PC-9 (cell line): ENCODE results near the gene ZNF785.

ENCODE experiments used
- EZH2 ChIP-seq: fragments of 200-600 bp; sonication (generic); IDR thresholded peaks from 2 replicates; pipeline ENCODE4 v1.8.0; 2017; ENCODE audit warnings: antibody characterized with exemption, low read depth
- TF ChIP-seq, protein P1 (sequence below): fragments of 200-600 bp; sonication (generic); conservative IDR thresholded peaks from 2 replicates; pipeline ENCODE4 v1.6.1; 2017; ENCODE audit warnings: mixed run types, antibody characterized with exemption, mild to moderate bottlenecking, moderate library complexity

DNA sequence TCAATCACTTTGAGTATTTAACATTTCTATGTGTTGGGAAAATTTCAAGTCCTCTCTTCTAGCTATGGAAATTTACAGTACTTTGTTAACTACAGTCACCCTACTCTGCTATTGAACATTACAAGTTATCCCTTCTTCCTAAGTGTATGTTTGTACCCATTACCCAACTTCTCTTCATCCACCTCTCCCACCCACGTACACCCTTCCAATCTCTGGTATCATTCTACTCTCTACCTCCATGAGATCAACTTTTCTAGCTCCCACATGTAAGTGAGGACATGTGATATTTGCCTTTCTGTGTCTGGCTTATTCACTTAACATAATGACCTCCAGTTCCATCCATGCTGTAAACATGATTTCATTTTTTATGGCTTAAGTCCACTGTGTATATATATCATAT, 10.8 kb downstream of the ZNF785 start:
- TF ChIP-seq, protein P1, sequence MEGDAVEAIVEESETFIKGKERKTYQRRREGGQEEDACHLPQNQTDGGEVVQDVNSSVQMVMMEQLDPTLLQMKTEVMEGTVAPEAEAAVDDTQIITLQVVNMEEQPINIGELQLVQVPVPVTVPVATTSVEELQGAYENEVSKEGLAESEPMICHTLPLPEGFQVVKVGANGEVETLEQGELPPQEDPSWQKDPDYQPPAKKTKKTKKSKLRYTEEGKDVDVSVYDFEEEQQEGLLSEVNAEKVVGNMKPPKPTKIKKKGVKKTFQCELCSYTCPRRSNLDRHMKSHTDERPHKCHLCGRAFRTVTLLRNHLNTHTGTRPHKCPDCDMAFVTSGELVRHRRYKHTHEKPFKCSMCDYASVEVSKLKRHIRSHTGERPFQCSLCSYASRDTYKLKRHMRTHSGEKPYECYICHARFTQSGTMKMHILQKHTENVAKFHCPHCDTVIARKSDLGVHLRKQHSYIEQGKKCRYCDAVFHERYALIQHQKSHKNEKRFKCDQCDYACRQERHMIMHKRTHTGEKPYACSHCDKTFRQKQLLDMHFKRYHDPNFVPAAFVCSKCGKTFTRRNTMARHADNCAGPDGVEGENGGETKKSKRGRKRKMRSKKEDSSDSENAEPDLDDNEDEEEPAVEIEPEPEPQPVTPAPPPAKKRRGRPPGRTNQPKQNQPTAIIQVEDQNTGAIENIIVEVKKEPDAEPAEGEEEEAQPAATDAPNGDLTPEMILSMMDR: no peak
- no peak for TF ChIP-seq EZH2
